Epidermal melanocyte (primary cell): ENCODE measurements around the gene LPA.
"Not testable (repeated sequence)": the region's sequence is repeated elsewhere in the genome, so short reads cannot be mapped to it uniquely, and the experiment has no call there.

Experiments
- DNase-seq: peaks from one replicate; pipeline ENCODE4 v3.0.0; 2011; ENCODE audit warnings: low spot score; ENCODE audit not compliant: insufficient read length

The LPA gene

GRCh38 chr6:160662429-160662828 is 1.6 kb downstream of the LPA start:
- no peak for DNase-seq

DNA sequence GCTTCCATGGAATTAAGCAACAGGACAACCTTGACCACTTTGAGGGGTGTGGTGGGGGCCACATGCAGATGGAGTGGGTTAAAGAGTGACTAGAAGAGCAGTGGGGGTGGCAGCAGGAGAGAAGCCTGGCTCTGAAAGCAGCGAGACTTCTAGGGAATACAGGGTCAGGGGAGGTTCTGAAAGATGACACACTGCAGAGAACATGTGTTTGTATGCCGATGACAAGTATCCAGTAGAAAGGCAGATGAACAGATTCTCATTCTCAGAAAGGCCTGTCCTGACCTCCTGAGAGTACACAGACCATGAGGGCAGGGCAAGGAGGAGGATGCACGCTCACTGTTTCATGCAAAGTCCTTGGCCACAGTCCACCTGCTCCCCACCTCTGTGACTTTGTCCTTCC is 2.9 kb downstream of the LPA start:
- no peak for DNase-seq

DNA sequence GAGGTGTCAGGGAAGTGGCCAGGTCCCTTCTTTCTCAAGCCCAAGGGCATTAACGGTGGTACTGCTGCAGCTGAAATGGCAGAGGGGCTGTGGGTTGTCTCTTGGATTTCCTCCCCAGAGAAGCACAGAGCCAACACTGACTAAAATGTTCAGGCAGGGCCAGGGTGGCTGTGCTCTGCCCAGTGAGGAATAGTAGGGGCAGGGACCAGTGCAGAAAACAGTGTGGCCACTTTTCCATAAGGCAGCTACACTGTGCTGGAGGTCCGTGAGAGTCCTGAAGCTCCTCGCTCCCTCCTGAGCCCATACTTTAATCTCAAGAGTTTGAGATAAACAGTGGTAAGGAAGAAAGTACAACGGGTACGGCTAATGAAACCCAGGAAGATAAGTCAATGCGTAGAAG is 4.5 kb downstream of the LPA start:
- DNase-seq = no peak

DNA sequence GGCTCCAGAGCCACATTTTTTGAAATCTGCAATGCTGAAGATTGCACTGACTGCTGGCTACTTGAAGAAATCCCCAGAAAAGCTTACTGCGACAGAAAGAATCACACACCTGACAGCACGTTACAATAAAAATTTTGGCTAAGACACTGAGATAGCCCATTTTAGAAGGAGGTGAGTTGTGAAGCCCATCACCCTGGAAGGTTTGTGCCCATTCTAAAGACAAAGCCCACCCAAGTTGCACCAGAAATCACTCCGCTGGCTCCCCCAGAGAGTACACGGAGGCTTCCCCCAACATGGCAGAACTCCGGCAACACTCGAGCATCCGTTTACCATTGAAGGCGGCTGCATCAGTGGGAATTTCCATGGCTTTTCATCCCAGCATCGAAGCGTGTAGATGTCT is 29.4 kb downstream of the LPA start:
- no peak for DNase-seq

GRCh38 chr6:160595838-160596832 is 67.9 kb downstream of the LPA start:
- DNase-seq = no peak

DNA sequence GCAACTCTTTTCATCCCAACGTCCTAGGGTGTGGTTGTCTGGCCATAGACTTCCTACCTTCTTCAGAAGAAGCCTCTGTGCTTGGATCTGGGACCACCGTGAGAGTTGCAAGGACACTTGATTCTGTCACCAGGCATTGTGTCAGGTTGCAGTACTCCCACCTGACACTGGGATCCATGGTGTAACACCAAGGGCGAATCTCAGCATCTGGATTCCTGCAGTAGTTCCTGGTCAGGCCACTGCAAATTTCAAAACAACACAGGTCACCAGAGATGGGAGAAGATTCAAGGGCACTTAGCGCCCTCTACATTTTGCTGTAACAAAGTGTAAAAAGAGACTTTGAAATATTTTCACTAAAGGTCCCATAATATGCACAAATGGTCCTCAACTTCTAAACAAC is 68.8 kb downstream of the LPA start:
- DNase-seq = not testable (repeated sequence)

DNA sequence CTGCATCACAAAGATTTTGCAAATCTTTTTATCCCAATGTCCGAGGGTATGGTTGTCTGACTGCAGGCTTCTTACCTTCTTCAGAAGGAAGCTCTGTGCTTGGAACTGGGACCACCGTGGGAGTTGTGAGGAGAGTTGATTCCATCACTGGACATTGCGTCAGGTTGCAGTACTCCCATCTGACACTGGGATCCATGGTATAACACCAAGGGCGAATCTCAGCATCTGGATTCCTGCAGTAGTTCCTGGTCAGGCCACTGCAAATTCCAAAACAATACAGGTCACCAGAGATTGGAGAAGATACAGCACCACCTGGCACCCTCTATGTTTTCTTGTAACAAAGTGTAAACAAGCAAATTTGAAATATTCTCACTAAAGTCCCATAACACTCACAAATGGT is 77.7 kb downstream of the LPA start:
- DNase-seq = no peak

- DNase-seq = no peak
Observed at GRCh38 chr6:160583794-160584193, 80.3 kb downstream of the LPA start.

GRCh38 chr6:160581406-160581805 is 82.7 kb downstream of the LPA start:
- DNase-seq = no peak

DNA sequence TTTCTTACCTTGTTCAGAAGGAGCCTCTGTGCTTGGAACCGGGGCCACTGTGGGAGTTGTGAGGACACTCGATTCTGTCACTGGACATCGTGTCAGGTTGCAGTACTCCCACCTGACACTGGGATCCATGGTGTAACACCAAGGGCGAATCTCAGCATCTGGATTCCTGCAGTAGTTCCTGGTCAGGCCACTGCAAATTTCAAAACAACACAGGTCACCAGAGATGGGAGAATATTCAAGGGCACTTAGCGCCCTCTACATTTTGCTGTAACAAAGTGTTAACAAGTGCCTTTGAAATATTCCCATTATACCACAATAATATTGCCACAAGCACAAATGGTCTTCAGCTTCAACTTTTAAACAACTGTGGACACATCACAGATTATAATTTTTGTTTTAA is 85.6 kb downstream of the LPA start:
- not testable (repeated sequence) for DNase-seq

DNA sequence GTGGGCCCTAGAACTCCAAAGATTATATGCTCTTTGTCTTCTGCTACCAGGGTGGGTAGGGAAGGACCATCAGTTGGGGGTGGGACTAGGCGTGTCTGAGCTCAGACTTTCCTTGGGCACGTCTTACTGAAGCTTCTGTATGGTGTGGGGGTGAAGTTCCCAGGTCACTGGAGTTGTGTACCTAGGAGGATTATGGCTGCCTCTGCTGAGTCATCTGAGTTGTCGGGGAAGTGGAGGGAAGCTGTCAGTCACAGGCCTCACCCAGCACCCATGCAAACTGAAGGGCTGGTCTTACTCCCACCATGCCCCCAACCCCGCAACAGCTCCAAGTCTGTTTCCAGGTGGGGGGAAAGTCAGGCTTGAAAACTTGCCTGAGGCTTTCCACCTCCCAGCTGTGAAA is 90.1 kb downstream of the LPA start:
- no peak for DNase-seq

DNA sequence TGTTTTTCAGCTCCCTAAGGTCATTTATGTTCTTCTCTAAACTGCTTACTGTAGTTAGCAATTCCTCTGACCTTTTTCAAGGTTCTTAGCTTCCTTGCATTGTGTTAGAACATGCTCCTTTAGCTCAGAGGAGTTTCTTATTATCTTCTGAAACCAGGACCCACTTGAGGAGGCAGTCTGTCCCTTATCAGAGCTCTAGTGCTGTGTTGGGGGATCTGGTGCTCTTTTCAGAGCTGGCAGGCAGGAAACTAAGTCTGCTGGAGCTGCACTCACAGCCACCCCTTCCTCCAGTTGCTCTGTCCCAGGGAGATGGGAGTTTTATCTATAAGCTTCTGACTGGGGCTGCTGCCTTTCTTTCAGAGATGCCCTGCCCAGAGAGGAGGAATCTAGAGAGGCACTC is 92.9 kb downstream of the LPA start:
- DNase-seq = not testable (repeated sequence)

GRCh38 chr6:160544802-160545201 is 119.3 kb downstream of the LPA start:
- no peak for DNase-seq

- DNase-seq = no peak
Observed at GRCh38 chr6:160535270-160535669, 128.8 kb downstream of the LPA start.

DNA sequence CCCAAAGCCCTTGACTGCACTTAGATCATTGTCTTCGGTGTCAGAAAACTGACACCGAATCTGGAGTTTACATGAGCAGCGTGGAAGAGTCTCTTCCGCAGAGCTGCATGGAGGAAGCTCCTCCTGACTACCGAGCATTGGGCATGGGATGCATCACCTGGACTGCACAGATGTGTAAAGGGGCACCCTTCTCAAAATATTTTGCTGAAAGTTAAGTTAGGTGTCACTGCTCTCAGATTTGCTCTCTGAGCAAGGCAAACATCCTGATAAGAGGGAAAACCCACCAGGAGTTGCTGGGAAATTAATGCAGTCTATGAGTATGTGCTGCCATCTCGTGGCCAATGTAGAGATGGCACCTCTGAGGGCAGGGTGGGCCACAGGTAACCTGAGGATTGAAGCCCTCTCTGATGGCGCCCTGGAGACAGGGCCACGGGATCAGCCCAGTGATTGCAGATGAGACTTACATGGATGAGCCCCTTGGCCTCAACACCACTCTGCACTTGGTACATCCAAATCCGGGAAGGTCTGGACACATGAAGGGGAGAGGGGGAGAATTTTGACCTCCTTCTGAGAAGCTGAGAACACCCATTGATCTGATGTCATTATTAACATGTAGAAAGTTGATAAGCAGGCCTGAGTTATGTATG is 129.9 kb downstream of the LPA start:
- DNase-seq = peak; percentile 84

DNA sequence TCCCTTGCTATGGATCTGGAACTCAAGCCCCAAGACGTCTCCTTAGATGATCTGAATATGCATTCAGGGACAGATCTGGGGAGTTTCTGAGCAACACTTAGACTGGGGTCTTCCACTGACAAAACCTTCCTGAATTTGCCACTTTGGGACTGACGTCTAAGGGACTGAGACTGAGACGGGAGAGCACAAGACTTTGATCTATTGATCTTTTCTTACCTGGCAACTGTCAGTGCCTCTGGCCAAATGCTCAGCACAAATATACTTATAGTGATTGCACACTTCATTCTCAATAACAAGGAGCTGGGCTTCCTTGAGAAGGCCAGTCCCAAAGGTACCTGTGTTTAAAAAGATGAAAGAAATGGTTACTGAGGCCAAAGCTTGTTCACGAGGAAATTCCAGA is 131.8 kb downstream of the LPA start:
- no peak for DNase-seq

DNA sequence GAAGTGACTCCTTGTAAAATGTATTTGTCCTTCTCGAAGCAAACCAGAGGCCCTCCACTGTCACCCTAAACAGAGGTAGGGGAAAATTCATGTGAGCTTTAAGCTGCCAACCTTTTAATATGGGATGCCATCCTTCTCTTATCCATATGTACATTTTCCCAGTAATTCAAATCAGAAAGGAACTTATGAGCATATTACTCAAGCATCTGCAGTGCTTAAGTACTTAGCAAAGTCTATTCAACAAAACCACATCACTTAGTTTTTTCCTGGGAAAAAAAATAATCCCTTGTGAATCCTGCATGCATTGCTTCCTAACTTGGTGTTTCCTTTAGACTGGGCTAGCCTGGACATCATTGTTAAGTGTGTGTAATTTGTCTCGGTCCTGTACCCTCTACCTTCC is 132.2 kb downstream of the LPA start:
- DNase-seq = no peak

DNA sequence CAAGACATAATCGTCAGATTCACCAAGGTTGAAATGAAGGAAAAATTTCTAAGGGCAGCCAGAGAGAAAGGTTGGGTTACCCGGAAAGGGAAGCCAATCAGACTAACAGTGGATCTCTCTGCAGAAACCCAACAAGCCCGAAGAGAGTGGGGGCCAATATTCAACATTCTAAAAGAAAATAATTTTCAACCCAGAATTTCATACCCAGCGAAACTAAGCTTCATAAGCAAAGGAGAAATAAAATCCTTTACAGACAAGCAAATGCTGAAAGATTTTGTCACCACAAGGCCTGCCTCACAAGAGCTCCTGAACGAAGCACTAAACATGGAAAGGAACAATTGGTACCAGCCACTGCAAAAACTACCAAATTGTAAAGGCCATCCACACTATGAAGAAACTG is 134.6 kb downstream of the LPA start:
- not testable (repeated sequence) for DNase-seq

- DNase-seq = no peak
Observed at GRCh38 chr6:160523223-160523622, 140.9 kb downstream of the LPA start.

DNA sequence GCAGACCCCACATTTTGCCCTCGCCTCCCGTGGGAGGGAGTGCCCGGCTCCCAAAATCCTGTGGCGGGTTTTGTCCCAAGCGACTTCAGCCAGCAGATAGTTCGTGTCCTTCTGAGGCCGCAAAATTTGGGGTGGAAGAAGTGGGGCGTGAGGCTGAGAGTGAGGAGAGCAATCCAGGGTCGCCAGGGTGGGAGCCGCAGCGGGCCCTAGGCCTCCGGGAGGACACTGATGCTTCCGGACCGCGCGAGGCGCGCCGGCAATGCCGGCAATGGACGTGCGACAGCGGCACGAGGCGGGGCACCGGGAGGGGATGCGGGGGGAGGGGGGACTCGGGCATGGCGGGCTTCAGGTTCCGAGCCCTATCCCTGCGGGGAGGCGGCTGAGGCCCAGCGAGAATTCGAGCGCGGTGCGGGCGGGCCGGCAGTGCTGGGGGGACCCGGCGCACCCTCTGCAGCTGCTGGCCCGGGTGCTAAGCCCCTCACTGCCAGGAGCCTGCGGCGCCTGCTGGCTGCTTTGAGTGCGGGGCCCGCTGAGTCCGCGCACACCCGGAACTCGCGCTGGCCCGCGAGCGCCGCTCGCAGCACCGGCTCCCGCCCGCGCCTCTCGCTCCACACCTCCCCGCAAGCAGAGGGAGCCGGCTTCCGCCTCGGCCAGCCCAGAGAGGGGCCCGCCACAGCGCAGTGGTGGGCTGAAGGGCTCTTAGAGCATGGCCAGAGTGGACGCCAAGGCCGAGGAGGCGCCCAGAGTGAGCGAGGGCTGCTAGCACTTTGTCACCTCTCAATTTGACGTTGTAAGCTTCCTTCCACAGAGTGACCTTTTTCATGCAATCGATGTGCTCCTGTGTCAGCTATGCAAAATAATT is 143.8 kb downstream of the LPA start:
- DNase-seq = peak; percentile 74

- DNase-seq = no peak
Observed at GRCh38 chr6:160519603-160520042, 144.5 kb downstream of the LPA start.

GRCh38 chr6:160519133-160519532 is 144.9 kb downstream of the LPA start:
- no peak for DNase-seq
